Suprapubic skin (tissue), 4 donors: ENCODE data around the gene DOCK8. TPM values are rescaled to one million over a fixed set of nuclear protein-coding genes. Genes with fewer than 3 reads are reported as not detected.
"Not testable (repeated sequence)": the region's sequence is repeated elsewhere in the genome, so short reads cannot be mapped to it uniquely, and the experiment has no call there.

Source experiments
- DNase-seq, 2 donors: peaks; one replicate each; pipeline ENCODE4 v3.0.0-alpha.2; 2019; ENCODE audit warnings: low spot score in 2 of 2
- H3K27ac ChIP-seq: fragments of 200-600 bp; sonication (generic); one replicate; pipeline ENCODE4 v1.5.1; 2019
- H3K27me3 ChIP-seq: fragments of 200-600 bp; sonication (generic); one replicate; pipeline ENCODE4 v1.5.1; 2019
- H3K36me3 ChIP-seq: fragments of 200-600 bp; sonication (generic); one replicate; pipeline ENCODE4 v1.5.1; 2019
- H3K4me1 ChIP-seq: fragments of 200-600 bp; sonication (generic); one replicate; pipeline ENCODE4 v1.5.1; 2019
- H3K4me3 ChIP-seq: fragments of 200-600 bp; sonication (generic); one replicate; pipeline ENCODE4 v1.5.1; 2019; ENCODE audit warnings: mild to moderate bottlenecking
- H3K9me3 ChIP-seq: fragments of 200-600 bp; sonication (generic); one replicate; pipeline ENCODE4 v1.5.1; 2019
- CTCF ChIP-seq, 2 donors: fragments of 200-600 bp in 1 of 2; fragments of 450-650 bp in 1 of 2; sonication (generic) in 1 of 2; IDR thresholded peaks; one replicate each; pipeline ENCODE4 v1.5.1; 2016 to 2019; ENCODE audit warnings: antibody characterized with exemption in 2 of 2, mild to moderate bottlenecking in 1 of 2, moderate library complexity in 1 of 2
- EP300 ChIP-seq: sonication (generic); formaldehyde crosslinking; IDR thresholded peaks from one replicate; pipeline ENCODE4 v1.6.1; 2017; ENCODE audit warnings: antibody characterized with exemption
- POLR2A ChIP-seq, 2 donors: fragments of 450-650 bp; IDR thresholded peaks; one replicate each; pipeline ENCODE4 v1.6.1; 2017; ENCODE audit warnings: antibody characterized with exemption in 2 of 2, mild to moderate bottlenecking in 2 of 2, moderate library complexity in 2 of 2
- POLR2AphosphoS5 ChIP-seq, 3 donors: sonication (generic); formaldehyde crosslinking; IDR thresholded peaks; one replicate each; pipeline ENCODE4 v1.6.1; 2017; ENCODE audit warnings: antibody characterized with exemption in 3 of 3
- WGBS: methylation state at CpG from one replicate; pipeline ENCODE4 v1.1.5; 2018; 5-methylcytosine and 5-hydroxymethylcytosine counted together
- total RNA-seq, 4 donors: library from RNA; depleted of rRNA; stranded (reverse); fragments of >200 nt; gene quantifications; one replicate each; pipeline ENCODE4 v1.1.0, GENCODE V29; 2016

Gene DOCK8
- total RNA-seq, 4 donors from 2014 or later = 4.1 to 13.3 (median 10.3) TPM

GRCh38 chr9:211036-211435, 3.6 kb upstream of the DOCK8 start:
- Histone ChIP-seq H3K4me3 (no peak overlapping the region), H3K27me3 (peaks cover 8% of the 10 kb centered on the region), H3K4me1 (peaks cover 28% of the 10 kb centered on the region), H3K27ac (no peak overlapping the region), H3K9me3 (no peaks in the 10 kb centered on the region), H3K36me3 (no peaks in the 10 kb centered on the region)
- WGBS = 80% methylated on average over 7 of the region's 7 CpGs
- no peak for TF ChIP-seq POLR2A (IDR thresholded peaks at IDR 0.05)
- TF ChIP-seq EP300 = no peak
- TF ChIP-seq CTCF (IDR thresholded peaks at IDR 0.05) = no peak
- no peak for TF ChIP-seq POLR2AphosphoS5 (IDR thresholded peaks at IDR 0.05)
- DNase-seq = no peak

- WGBS = 32% methylated on average over 5 of the region's 5 CpGs
- H3K36me3 ChIP-seq = no peaks in the 10 kb centered on the region
- peaks cover 30% of the 10 kb centered on the region for H3K4me1 ChIP-seq
- H3K27ac ChIP-seq = no peak overlapping the region
- H3K27me3 ChIP-seq = peaks cover 14% of the 10 kb centered on the region
- no peaks in the 10 kb centered on the region for H3K9me3 ChIP-seq
- H3K4me3 ChIP-seq = no peak overlapping the region
- TF ChIP-seq EP300 (no peak), CTCF (IDR thresholded peaks at IDR 0.05) (no peak), POLR2AphosphoS5 (IDR thresholded peaks at IDR 0.05) (no peak), POLR2A (IDR thresholded peaks at IDR 0.05) (no peak)
- DNase-seq = no peak
These were observed 3.1 kb upstream of the DOCK8 start for GRCh38 chr9:211557-211956.

GRCh38 chr9:212297-212696, 2.4 kb upstream of the DOCK8 start:
- Histone ChIP-seq H3K27me3 (peaks cover 15% of the 10 kb centered on the region), H3K4me1 (peaks cover 30% of the 10 kb centered on the region), H3K4me3 (no peak overlapping the region), H3K9me3 (no peaks in the 10 kb centered on the region), H3K36me3 (no peaks in the 10 kb centered on the region), H3K27ac (no peak overlapping the region)
- WGBS = 64% methylated on average over 3 of the region's 3 CpGs
- DNase-seq = no peak
- TF ChIP-seq CTCF (IDR thresholded peaks at IDR 0.05) (no peak), POLR2A (IDR thresholded peaks at IDR 0.05) (no peak), POLR2AphosphoS5 (IDR thresholded peaks at IDR 0.05) (no peak), EP300 (no peak)

- H3K9me3 ChIP-seq, H3K36me3 ChIP-seq, DNase-seq, H3K27ac ChIP-seq: not testable (repeated sequence)
- H3K27me3 ChIP-seq = peaks cover 15% of the 10 kb centered on the region
- peak overlapping the region; percentile 71 for H3K4me3 ChIP-seq
- peaks cover 30% of the 10 kb centered on the region for H3K4me1 ChIP-seq
- WGBS = 93% methylated on average over 24 of the region's 24 CpGs
These were observed 764 bp upstream of the DOCK8 start for GRCh38 chr9:213901-214300.

- 2% methylated on average over 14 of the region's 14 CpGs for WGBS
- TF ChIP-seq POLR2AphosphoS5 (IDR thresholded peaks at IDR 0.05) = no peak
- TF ChIP-seq POLR2A (IDR thresholded peaks at IDR 0.05) = no peak
- TF ChIP-seq CTCF (IDR thresholded peaks at IDR 0.05) = no peak
- no peak for TF ChIP-seq EP300
- Histone ChIP-seq H3K4me3 (peak overlapping the region; percentile 71), H3K27me3 (peaks cover 15% of the 10 kb centered on the region), H3K36me3 (no peaks in the 10 kb centered on the region), H3K9me3 (no peaks in the 10 kb centered on the region), H3K27ac (peak overlapping the region; percentile 79), H3K4me1 (peaks cover 30% of the 10 kb centered on the region)
- no peak for DNase-seq
These were observed 366 bp upstream of the DOCK8 start for GRCh38 chr9:214351-214647.

- Histone ChIP-seq H3K4me1 (peaks cover 30% of the 10 kb centered on the region), H3K9me3 (no peaks in the 10 kb centered on the region), H3K27me3 (peaks cover 15% of the 10 kb centered on the region), H3K36me3 (no peaks in the 10 kb centered on the region), H3K27ac (peak overlapping the region; percentile 79), H3K4me3 (peak overlapping the region; percentile 71)
- no peak for DNase-seq
- TF ChIP-seq POLR2AphosphoS5 (IDR thresholded peaks at IDR 0.05) (no peak), EP300 (no peak), POLR2A (IDR thresholded peaks at IDR 0.05) (no peak), CTCF (IDR thresholded peaks at IDR 0.05) (no peak)
- 60% methylated on average over 6 of the region's 6 CpGs for WGBS
These were observed 1.0 kb downstream of the DOCK8 start for GRCh38 chr9:215631-216155.
